Dermis blood vessel endothelial cell (primary cell): Measurements from ENCODE around the gene GAB2. TPM values are rescaled to one million over a fixed set of nuclear protein-coding genes. Genes with fewer than 3 reads are reported as not detected.
A peak's percentile ranks its signal among the peaks of the same experiment; 100 is the strongest.
"Not testable (repeated sequence)": the region's sequence is repeated elsewhere in the genome, so short reads cannot be mapped to it uniquely, and the experiment has no call there.

Experiments
- DNase-seq: peaks from one replicate; pipeline ENCODE4 v3.0.0; 2010
- total RNA-seq: library from RNA; depleted of rRNA; stranded (reverse); fragments of >200 nt; gene quantifications from 2 replicates; pipeline ENCODE4 v1.2.3, GENCODE V29; 2014

GAB2 gene
- total RNA-seq, 1 donor from 2014 or later, result 19.4 TPM

DNA sequence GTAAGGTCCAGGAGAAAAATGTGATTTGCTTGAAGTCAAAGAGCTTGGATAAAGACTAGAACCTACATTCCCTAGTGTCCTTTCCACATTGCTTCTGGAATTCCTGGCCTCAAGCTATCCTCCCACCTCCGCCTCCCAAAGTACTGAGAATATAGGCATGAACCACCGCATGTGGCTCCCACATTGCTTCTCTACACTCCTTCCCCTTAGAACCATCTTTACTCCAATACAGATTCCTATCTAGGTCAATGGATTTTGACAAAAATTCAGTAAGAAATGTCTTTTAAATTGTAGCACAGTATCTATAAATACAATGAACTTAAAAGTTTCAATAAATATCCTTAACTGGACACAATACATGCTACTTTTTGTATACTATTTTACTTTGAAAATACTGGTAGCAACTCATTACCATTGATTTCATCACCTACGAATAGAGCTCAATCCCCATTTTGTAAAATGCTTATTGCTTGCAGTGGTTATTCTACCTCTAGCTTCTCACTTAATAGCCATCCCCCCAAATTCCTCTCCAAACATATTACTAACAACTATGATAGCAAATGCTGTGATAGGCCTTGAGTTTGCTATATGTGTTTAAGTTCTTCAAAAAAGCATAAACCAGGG, 53.4 kb downstream of the GAB2 start:
- DNase-seq, result no peak

DNA sequence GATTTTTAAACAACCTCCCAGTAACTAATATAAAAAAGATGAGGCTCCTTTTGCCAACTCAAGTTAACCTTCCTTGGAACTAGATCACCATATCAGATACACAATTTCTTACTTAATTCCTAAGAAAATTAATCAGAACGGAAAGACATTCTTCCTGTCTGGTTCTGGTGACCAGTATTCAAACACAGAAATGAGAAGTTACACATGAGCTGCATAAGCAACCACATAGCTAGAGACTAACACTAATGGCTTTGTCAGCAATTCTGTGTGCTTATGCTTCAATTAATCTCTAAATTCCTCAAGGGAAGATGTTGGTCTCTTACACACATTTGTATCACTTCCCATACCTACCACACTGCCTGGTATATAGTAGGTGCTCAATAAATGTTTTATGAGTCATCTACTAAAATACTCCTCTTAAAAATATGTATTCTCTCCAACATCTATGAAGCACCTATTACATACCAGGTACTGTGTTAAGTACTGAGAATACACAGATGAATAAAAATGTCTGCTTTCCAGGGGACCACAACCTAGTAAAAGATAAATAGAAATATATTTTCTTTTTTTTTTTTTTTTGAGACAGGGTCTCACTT, 54.5 kb downstream of the GAB2 start:
- DNase-seq, result no peak

- DNase-seq, result no peak
Observed at GRCh38 chr11:78361228-78361627, 56.4 kb downstream of the GAB2 start.

- no peak for DNase-seq
Observed at GRCh38 chr11:78359921-78360320, 57.7 kb downstream of the GAB2 start.

DNA sequence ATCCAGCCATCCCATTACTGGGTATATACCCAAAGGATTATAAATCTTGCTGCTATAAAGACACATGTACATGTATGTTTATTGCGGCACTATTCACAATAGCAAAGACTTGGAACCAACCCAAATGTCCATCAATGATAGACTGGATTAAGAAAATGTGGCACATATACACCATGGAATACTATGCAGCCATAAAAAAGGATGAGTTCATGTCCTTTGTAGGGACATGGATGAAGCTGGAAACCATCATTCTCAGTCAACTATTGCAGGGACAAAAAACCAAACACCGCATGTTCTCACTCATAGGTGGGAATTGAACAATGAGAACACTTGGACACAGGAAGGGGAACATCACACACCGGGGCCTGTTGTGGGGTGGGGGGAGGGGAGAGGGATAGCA, 59.7 kb downstream of the GAB2 start:
- DNase-seq, result not testable (repeated sequence)

- DNase-seq, result not testable (repeated sequence)
Observed at GRCh38 chr11:78357425-78357824, 60.2 kb downstream of the GAB2 start.

DNA sequence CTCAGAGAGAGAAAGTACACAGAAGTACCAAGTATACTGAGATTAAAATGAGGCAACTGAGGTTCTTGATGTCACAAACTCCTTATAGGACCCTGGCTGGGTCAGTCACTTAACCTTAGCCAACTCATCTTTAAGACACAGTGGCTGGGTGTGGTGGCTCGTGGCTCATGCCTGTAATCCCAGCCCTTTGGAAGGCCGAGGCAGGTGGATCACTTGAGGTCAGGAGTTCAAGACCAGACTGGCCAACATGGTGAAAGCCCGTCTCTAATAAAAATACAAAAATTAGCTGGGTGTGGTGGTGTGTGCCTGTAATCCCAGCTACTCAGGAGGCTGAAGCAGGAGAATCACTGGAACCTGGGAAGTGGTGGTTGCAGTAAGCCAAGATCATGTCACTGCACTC, 61.9 kb downstream of the GAB2 start:
- DNase-seq, result not testable (repeated sequence)

DNA sequence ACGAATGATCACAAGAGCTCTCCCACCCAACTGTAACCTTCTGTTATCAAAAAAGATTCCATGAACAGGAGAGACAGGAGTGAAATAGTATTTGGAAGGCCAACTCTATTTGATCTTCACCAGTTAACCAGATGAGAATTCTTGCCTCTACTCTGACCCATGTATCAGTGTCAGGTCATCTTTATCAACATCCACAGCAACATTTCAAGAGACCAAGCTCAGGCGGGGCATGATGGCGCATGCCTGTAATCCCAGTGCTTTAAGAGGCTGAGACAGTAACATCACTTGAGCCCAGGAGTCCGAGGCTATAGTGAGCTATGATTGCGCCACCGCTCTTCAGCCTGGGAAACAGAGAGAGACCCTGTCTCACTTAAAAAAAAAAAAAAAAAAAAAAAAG, 62.3 kb downstream of the GAB2 start:
- DNase-seq, result no peak

- no peak for DNase-seq
Observed at GRCh38 chr11:78354408-78355308, 63.0 kb downstream of the GAB2 start.

DNA sequence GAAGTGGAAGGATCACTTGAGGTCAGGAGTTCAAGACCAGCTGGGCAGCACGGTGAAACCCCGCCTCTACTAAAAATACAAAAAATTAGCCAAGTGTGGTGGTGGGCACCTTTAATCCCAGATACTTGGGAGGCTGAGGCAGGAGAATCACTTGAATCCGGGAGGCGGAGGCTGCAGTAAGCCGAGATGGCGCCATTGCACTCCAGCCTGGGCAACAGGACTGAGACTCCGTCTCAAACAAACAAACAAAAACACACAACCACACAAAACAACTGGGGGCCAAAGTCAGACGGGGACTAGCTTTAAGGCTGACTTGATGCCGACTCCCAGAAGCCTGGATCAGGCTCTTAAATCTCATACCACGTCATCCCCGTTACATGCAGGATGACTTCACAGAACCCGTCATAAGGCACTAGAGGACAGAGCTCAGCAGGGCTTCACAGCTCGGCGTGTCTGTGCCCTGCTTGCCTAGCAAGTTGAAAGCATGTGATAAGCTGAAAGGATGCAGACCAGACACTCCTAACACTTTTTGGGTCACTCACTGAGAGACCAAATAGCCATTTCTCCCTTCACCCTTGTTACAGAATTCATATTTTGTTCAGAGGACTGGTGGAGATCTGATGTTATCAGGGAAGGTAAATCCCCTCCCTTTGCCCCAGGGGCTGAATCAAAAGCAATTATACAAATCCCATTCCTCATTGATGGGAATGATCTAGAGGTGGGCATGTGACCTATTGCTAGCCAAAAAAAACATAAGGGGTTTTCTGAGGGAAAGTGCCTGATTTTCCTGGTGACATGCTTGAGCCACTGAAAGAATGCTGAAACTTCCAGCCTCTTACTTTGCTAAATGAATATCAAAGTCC, 65.4 kb downstream of the GAB2 start:
- no peak for DNase-seq

GRCh38 chr11:78351193-78351592, 66.4 kb downstream of the GAB2 start:
- DNase-seq, result no peak

DNA sequence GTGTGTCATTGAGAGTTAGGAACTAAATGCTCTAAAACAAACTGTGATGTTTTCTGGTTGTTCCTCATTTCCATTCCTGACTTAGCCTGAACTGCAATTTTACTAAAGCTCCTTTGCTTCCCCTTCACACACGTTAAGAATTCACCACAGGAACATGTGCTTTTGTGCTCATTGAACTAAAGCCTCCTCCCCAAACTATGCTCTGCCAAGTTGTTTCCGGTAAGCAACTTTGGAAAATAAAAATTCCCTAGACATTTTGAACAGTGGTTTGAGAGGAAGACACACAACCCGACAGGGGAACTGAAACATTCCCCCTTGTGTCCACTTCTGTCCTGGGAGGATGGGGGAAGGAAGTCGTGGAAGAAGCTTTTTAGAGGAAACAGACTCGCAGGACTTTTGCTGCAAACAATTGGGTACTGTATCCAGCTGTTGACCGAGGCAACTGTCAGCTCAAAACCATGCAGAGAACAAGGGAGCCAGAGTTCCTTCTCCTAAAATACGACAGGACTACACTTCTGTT, 66.9 kb downstream of the GAB2 start:
- DNase-seq, result peak; percentile 58

DNA sequence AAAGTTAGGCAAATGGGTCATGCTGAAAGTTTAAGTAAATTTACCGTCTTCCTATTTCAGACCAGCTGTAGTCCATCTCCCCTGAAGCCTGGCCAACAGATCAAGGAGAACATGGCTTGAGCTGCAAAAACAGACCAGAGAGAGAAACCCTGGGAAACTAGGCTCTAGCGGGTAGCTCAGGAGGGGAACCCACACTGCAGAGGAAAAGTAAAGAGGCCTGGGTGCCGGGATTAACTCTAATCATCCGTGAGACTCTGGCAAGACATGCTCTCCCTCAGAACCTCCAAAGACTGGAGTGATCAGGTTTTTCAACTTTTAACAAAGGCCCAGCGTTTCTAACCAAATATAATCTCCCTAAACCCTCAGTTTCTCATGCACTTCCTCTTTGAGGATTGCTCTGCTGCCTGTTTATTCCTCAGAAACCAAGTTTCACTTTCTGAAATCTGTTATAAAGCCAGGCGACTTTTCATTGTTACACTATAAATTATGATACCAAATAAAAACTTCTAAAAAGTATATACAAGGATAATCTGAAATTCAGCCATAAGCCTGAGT, 67.5 kb downstream of the GAB2 start:
- no peak for DNase-seq

DNA sequence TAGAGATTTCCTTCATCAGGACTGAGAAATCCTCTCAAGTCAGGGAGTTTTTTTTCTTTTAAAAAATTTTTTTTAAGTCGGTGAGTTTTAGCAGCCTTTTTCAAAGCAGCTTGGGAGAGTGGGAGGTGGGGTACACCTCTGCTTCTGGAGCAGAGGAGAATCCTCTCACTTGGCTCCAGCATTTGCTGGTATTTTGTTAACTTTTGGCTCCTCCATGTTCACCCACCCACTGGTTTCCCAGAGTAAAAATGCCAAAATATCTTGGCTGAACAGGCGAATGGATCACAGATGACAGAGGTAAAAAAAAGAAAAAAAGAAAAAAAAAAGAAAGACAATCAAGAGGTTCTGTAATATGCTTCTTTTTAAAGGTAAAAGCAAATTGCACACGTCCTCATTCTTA, 68.0 kb downstream of the GAB2 start:
- no peak for DNase-seq

GRCh38 chr11:78349114-78349513, 68.5 kb downstream of the GAB2 start:
- DNase-seq, result no peak

- DNase-seq, result no peak
Observed at GRCh38 chr11:78347956-78348355, 69.7 kb downstream of the GAB2 start.

DNA sequence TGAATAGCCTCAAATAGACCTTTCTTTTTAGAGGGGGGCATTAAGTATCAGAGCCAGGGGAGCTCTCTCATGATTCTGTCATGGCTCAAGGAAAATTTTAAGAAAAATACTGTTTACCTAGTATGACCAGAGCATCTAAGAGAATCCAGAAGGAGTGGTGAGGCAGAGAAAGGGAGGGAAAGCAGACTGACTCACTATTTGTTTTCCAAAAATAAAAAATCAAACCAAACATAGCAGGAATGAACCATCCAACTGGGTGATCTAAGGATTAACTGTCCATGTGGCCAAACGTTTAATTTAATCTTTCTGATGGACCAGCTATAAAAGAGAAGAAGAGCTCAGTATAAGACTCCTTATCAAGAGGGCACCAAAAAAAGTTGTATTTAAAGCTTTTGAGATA, 70.8 kb downstream of the GAB2 start:
- no peak for DNase-seq

GRCh38 chr11:78345450-78345849, 72.2 kb downstream of the GAB2 start:
- no peak for DNase-seq

DNA sequence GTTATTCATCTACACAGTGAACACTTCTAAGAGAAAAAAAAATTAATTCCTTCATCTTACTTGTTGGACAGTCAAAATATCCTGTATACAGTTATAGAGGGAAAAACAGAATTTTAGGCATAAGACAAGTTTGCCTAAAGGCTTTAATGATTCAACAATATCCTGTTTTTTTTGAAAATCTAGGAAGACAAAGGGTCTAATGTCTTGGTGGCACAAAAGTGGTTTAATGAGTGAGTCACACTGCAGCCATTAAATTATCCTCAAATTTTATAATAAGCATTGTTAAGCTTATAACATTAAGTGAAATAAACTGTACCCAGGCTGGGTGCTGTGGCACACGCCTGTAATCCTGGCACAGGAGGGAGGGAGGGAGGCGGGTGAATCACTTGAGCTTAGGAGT, 72.9 kb downstream of the GAB2 start:
- no peak for DNase-seq

- DNase-seq, result peak; percentile 37
Observed at GRCh38 chr11:78344094-78344493, 73.5 kb downstream of the GAB2 start.

DNA sequence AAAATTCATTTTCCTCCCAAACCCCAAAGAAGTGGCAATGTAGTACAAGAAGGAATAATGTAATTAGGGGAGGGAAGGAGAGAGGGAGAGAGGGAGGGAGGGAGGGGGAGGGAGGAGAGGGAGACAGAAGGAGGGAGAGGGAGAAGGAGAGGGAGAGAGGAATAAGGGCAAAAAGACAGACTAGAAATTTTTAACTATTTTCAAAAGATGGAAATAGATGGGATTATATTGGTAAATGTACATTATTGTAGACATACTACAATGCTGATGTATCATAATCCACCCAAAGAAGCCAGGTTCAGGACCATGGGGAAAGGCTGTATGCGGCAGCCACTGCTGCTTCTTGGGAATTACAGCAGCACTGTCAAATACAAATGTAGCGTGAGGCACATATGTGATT, 74.3 kb downstream of the GAB2 start:
- DNase-seq, result no peak

DNA sequence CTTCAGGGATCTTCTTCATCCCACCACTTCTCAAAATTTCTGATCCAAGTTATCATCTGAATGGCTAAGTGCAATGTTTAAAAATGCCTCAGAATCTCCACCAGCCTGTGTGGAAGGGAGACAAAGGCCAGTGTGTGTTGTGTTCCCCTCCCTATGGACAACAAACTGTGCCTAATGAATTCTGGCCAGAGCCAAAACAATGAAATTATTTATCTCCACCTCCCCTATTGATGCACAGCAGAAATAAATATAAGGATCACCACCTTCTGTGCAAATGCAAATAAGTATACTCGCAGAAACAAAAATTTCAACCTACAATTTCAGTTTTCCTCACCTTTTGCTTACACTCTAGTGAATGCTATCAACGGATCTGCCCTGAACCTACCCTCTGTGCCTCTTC, 75.8 kb downstream of the GAB2 start:
- no peak for DNase-seq
